T follicular helper cell (primary cell): ENCODE data around the gene RXRA.

ENCODE experiments used
- DNase-seq: peaks from one replicate; pipeline ENCODE4 v3.0.0-alpha.2; 2020; ENCODE audit warnings: low read depth

The RXRA gene

DNA sequence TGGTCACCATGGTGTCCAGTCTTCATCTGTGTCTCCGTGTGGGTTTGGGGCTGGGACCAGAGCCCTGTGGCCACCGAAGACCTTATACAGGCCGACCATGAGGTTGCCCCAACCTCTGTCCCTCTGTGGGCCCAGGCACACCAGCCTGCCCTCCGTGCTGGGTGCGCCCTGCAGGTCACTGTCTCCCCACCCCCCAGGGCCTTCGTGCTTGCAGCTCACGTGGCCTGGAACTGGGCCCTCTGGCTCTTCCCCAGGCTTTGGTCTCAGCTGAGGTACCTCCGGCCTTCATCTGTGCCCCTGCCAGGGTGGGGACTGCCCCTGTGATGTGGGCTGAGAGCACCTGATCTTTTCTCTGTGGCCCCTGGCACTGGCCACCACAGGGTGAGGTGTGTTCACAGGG, 92.1 kb downstream of the RXRA start:
- DNase-seq = no peak

DNA sequence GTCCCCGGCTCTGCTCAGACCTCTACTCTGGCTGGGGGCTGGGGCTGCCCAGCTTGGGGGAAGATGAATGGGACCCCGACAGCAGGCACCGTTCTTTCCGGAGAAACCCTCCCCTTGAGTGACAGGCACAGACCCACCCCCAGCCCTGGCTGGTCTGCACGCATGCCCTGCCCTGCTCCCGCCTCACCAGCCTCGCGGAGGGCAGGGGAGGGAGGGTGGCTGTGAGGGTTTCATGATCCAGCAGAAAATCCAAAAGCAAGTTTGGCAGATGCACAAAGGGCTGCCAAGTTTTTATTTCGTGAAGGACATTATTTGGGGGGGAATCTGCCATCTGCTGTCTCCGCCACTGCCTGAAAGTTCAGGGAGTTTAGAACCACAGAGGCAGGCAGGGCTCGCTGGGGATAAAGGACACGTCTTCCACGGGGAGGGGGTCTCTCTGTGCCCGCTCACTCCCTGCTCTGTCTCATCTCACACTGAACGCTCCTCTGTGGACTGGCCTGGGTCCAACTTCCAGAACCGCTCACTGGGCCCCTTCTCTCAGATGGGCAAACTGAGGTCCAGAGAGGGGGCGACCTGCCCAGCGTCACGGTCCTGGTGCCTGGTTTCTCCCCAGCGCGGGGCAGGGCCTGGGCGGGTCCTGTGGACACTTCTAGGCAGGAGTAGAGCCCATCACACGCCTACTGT, 92.9 kb downstream of the RXRA start:
- DNase-seq = no peak

DNA sequence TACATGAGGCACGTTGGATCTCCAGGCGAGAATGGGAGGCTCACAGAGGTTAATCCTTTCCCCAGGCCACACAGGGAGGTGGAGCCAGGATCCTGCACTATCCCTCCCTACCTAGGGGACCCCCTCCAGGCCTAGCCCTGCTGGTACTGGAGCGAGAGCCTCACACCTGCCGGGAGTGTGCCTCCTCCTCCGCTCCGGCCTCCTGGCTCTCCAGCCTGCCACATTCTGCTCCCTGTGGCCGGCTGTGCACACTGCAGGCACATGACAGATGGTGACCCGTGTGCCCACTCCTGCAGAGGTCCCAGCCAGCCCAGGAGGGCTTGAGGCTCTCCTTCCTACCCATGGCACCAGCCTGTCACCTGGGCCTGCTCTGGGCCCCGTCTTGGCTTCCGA, 93.4 kb downstream of the RXRA start:
- no peak for DNase-seq

DNA sequence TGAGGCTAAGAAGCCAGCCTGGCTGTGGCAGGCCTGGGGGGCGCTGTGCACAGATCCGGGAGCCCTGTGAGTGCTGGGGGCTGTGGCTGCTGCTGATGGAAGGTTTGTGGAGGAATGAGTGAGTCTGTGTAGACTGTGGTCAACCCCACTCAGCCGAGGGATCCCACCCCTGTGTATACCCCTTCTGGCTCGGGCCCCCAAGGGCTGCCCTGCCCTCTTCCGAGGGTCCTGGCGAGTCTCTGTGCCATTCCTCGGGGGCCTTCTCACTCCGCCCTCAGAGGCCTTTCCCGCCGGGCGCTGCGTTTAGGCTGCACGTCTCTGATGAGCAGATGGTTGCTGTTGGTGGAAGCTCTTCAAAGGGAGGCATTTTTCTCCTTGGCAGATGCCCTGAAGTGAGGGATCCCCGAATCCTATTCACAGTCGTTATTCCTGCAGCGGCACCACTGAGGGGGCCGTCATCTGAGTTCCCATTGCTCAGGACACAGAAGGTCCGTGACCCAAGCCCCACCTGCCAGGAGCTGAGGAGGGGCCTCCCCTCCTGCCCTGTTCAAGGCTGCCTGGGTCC, 94.1 kb downstream of the RXRA start:
- no peak for DNase-seq

DNA sequence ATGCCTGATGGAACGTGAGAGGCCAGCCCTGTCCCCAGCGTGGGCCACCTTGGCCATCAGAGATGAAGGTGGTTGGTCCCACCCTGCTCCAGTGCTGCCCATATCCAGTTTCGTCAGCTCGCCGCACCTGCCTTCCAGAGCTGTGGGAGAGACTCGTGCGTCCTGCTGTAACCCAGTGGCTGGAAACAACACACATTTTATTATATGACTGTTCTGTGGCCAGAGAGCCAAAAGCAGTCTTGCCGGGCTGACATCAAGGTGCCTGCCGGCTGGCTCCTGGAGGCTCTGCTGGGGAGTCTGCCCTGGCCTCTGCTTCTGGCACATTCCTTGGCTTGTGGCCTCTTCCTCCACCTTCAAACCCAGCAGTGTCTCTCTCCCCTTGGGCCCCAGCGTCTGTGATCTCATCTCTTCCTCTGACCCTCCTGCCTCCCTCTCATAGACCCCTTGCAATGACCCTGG, 94.7 kb downstream of the RXRA start:
- no peak for DNase-seq

DNA sequence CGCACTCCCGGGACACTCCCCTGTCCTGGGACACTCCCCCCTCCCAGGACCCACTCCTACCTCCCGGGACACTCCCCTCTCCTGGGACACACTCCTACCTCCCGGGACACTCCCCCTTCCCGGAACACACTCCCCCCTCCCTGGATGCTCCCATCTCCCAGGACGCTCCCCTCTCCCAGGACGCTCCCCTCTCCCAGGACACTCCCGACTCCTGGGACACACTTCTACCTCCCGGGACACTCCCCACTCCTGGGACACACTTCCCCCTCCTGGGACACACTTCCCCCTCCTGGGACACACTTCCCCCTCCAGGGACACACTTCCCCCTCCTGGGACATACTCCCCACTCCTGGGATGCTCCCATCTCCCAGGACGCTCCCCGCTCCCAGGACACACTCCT, 95.6 kb downstream of the RXRA start:
- no peak for DNase-seq

DNA sequence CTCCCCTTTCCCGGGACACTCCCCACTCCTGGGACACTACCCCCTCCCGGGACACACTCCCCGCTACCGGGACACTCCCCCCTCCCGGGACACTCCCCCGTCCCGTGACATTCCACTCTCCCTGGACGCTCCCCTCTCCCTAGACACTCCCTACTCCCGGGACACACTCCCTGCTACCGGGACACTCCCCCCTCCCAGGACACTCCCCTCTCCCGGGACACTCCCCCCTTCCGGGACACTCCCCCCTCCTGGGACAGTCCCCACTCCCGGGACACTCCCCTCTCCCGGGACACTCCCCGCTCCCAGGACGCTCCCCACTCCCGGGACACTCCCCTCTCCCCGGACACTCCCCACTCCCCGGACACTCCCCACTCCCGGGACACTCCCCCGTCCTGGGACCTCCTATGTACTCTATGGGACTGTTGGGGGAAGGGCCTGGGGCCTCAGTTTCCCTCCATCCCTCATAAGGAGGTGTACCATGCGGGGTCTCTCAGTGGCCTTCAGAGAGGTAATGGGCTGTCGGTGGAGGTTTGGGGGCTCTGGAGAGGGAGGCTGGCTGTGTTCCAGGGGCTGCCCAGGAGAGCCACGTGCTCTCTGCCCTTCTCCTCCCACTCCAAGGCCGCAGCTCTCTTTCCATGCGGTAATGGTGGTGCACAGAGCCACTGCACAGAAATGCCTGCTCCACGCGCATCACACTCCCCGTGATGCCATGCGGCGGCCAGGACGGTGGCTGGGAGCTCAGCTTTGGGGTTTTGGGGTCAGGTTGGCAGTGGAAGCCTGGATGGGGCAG, 96.2 kb downstream of the RXRA start:
- DNase-seq = no peak

DNA sequence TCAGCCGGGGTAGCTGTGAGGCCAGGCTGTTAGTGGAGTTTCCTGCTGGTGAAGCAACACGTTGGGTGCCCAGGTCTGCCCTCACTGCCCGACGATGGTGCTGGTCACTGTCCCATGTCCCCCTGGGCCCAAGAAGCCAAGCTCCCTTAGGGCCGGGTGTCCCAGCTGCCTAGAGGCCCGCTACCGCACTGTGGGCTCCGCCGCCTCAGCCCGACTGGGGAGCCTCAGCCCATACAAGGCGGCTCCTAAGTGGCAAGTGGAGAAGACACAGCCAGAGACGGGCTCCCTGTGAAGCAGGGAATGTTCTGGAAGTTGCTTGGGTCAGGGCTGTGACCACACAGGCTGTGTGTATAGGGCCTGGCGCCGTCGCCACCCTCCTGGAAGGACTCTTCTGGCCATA, 96.9 kb downstream of the RXRA start:
- DNase-seq = no peak

DNA sequence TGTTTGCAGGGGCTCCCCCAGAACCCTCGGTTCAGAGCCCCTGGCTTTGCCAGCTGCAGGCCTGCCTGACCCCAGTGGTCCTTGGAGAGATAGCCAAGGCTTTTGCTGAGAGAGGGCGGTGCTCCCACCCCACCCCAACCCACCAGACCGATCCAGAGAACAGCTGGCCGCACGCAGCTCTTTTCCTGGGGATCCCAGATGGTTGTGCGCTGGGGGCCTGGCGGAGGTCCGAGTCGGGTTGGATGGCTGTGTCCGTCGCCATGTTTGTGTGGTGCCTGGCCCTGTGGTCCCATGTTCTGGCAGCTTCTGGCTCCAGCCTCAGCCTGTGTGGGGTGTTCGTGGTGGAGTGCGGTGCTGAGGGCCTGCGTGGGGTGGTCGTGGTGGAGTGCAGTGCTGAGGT, 97.5 kb downstream of the RXRA start:
- no peak for DNase-seq

DNA sequence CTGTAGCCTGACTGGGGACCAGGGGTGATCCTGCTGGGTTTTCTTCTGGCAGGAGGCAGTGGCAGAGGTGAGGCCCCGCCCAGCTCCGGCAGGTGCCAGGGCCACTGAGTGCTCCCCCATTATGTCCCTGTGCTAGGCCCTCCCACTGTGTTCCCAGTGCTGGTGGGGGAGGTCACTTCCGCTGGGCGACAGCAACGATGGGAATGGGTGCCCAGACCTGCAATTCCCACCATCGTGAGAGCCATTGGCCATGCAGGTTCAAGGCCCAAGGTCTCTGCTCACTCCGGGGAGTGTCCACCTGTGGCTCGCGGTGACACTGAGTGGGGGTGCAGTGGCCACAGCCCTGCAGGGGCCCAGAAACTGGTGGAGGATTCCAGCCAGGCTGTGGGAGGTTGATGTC, 98.6 kb downstream of the RXRA start:
- DNase-seq = no peak

DNA sequence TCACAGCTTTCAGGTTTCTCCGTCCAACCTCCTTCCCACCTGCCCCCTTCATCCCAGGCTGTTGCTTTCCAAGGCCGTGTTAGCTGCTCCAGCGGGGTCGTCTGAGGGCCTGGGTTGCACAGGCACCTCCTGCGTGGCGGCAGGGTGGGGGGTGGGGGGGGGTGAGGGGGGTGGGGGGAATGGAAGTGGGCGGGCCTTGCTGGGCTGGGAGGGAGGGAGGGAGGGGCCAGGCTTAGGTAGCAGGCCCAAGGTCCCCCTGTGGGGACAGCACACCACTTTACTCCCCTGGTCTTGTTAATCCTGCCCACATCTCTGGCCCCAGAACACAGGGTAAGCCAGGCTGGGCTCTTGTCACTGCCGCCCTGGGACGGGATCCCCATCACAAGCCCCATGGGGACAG, 99.1 kb downstream of the RXRA start:
- DNase-seq = no peak

DNA sequence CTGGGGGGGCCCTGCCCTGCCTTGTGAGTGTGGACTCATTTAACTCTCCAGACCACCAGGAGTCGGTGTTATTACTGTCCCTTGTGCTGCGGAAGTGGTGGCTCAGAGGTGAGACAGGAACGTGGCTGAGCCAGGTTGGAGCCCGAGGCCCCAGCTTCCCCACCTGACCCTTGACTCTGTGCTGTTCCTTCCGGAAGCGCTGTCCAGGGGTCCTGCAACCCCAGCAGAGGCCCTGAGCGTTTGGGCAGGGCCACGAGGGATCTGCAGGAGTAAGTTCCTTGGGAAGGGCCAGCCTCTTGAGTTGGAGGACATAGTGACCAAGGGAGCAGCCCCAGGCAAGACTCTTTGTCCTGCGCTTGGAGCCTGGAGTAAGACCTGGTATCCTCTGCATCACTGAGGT, 99.6 kb downstream of the RXRA start:
- DNase-seq = no peak

DNA sequence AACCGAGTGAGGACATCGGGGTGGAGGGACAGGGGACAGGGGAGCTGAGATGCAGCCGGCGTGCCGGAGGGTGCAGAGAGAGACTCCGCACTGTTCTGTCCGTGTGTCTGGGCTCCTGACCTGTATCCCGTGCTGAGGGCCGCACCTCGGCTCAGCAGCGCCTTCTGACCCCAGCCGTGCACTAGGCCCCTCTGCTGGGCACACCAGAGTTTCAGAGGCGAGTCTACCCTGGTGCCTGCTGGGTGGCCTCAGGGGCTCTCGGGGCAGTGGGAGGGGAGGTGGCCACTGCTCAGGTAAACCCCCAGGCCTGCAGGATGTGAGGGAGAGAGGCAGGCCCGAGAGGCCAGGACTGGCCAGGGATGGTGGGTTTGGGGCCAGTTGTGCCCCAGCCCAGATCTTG, 100.2 kb downstream of the RXRA start:
- DNase-seq = no peak

DNA sequence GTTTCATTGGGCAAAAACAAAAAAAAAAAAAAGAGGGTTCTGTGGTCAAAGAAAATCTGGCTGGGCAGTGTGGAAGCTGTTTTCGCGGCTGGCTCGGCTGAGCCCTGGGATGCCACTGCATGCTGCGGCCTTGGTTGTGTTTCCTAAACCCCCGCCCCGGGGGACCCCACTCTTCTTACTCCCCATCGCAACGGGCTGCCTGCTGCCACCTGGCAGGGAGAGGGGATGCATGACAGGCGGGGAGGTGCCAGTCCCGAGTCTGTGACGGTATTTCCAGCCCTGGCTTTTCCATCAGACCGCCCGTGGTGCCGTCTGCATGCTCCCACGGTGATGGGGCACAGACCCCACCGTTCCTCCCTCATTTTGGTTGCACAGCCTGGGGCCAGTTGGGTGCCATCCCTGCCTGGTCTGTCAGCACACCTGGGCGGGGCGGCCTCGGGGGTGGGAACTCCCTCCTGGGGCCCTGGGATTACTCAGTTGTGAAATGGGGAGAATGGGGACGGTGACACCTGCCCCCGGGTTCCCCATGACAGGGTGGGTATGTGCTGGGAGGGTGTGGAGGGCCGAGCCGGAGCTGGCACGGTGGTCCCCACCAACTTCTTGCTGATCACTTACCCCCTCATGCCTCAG, 101.0 kb downstream of the RXRA start:
- DNase-seq = no peak

DNA sequence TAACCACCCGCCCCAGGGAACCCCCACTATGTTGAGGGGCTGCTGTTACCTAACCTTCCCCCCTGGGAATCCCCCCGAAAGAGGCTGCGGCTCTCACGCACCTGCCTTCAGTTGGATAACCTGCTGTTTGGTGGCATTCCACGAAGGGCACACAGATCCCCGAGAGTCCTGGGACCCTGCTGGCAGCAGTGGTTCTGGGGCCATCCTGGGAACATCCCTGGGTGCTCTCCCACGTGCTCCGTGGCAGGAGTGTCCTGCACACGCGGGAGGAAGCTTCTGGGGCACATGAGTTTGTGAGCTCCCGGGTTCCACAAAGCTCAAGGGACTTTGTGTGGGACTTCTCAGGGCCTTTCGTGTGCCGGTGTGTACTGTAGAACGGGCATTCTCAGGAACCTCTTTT, 102.3 kb downstream of the RXRA start:
- DNase-seq = no peak

DNA sequence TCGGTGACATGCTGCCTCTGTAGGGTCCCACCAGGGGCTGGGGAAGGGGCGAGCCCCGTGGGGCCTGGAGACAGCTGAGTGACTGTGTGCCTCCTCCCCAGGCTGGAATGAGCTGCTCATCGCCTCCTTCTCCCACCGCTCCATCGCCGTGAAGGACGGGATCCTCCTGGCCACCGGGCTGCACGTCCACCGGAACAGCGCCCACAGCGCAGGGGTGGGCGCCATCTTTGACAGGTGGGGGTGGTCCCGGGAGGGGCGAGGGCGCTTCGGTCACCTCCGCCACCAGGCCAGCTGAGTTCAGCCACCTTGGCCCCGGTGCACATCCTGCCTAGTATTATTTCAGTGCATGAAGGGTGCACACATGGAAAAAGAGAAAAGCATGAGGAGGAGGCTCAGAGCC, 102.8 kb downstream of the RXRA start:
- DNase-seq = no peak

DNA sequence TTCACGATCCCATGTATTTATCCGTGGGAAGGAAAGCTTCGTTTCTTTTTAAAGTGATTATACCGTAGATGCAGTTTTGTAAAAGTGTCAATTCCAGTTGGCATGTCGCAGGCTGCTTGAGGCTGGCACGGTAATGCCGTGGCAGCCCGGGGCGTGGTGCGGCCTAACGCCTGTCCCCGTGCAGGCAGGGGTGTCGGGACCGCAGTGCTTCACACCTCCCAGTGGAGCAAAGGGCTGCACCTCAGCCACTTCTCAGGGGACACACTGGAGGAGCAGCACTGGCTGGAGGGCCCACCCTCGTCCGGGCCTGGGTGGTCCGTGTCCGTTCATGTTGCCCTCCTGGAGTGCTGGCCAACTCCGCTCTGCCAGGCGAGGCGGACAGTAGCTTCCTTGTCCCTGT, 103.2 kb downstream of the RXRA start:
- no peak for DNase-seq

DNA sequence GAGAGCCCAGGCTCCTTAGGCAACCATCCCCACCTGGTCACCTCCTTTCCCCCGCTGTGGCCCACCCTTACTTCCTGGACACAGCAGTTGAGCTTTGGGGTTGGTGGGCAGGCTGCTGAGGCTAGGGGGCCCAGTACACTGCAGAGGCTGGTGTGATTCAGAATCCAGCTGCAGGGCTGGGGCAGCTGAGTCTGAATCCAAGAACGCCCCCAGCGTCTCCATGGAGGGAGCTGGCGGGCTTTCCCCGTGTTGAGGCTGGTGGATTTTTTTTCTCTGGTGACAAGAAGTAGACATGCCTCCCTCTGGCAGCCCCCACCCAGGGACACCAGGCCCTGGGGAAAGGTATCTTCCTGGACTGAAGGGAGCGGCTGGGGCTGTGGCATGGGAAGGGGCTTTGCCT, 104.8 kb downstream of the RXRA start:
- no peak for DNase-seq

DNA sequence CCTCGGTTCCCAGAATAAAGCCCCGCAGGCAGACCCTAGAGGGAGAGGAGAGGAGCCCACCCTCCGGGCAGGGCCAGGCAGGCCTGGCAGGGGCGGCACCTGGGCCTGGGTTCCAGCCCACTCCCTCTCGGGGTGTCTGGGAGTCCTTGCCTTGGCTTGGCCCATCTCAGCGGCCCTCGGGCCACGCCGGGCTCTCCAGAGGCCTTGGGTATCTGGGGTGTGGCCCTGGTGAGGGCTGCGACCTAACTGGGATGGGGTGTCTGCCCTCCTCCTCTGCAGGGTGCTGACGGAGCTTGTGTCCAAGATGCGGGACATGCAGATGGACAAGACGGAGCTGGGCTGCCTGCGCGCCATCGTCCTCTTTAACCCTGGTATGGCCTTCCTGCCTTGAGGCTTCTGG, 105.4 kb downstream of the RXRA start:
- no peak for DNase-seq

DNA sequence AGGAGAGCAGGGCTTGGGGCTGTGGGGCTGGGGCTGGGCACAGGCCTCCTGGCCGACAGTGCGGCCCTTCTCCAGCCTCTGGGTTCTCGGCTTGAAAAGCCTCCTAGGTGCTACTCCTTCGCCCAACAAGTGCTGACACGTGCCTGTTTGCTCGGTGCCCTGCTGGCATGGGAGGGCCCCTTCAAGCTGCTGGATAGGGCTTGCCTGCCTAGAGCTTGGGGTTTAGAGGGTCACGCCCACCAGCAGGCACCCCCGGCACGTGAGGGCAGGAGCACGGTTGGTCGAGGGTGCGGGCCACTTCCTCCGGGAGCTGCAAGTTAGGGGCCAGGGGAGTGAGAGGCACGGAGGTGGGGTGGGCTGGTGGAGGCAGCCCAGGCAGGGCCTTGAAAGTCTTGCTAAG, 106.2 kb downstream of the RXRA start:
- no peak for DNase-seq

DNA sequence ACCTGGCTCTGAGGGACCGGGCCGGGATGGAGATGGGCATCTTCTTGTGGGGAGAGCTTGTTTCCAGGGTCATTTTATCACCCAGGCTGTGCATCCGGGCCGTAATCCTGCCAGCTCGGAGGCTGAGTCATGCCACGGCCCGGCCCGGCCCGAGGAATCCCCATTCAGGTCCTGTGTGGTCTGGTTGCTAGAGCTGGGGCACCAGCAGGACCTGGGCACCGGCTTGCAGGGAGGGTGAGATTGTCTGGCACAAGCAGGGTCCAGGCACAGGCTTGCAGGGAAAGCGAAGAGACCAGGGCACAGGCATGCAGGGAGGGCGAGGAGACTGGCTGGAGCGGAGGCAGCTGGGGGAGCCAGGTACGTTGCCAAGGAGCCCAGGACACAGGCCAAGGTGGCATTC, 106.8 kb downstream of the RXRA start:
- no peak for DNase-seq

DNA sequence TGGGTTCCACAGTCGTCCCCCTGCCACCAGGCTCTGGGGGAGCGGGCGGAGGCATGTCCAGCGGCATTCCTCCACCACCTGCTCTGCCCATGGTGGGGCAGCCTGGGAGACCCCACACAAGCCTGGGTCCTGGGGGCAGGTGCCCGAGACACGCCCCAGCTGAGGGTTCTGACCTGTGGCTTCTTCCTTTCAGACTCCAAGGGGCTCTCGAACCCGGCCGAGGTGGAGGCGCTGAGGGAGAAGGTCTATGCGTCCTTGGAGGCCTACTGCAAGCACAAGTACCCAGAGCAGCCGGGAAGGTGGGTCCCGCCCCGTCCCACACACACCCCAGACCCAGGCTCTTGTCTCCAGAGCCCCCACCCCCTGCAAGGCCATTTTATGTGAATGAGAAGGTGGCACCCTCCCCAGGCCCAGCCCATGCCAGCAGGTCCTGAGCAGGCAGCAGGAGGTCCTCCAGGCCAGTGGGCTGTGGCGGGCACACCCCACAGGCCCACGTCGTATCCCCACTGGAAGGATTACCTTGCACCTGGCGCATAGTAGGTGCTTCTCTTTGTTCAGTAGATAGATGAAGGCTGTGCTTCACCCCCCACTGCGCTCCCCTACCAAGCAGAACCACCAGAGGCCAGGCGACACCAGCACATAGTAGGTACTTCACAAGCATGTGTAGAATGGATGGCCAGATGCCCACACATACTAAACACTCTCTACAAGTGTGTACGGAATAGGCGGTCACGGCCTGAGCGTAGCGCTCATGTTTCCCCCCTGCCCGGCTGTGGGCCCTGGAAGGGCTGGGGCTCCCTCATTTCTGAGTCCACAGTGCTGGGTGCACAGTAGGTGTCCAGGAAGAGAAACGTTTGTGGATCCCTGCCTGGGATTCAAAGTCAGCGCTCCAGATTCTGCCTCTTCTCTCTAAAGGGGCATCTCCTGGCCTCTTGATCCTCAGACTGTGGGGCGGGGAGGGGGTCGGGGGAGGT, 107.9 kb downstream of the RXRA start:
- DNase-seq = no peak
